GM13976 (cell line): ENCODE data around the gene ATP6V0A4.
"Not testable (repeated sequence)": the region's sequence is repeated elsewhere in the genome, so short reads cannot be mapped to it uniquely, and the experiment has no call there.

ENCODE experiments used
- DNase-seq: peaks from one replicate; pipeline ENCODE4 v3.0.0; 2012; ENCODE audit warnings: low spot score
- in situ Hi-C: fragments of 300-500 bp; cut with MboI; formaldehyde crosslinking; loops from one replicate; pipeline ENCODE4 v1.12.0; 2022; ENCODE audit warnings: low sequenced_read_pairs, mixed read lengths, inconsistent platforms; ENCODE audit not compliant: unreplicated experiment
- TF ChIP-seq, protein P1 (sequence below): IDR thresholded peaks from 2 replicates; pipeline ENCODE4 v1.5.1; 2012; ENCODE audit warnings: borderline replicate concordance, mild to moderate bottlenecking; ENCODE audit not compliant: insufficient read depth; ENCODE audit errors: extremely low read depth, missing control alignments, control extremely low read depth

Gene ATP6V0A4

GRCh38 chr7:138699661-138700060 is 98.3 kb downstream of the ATP6V0A4 start:
- in situ Hi-C loops = no loop called here
- TF ChIP-seq, protein P1, sequence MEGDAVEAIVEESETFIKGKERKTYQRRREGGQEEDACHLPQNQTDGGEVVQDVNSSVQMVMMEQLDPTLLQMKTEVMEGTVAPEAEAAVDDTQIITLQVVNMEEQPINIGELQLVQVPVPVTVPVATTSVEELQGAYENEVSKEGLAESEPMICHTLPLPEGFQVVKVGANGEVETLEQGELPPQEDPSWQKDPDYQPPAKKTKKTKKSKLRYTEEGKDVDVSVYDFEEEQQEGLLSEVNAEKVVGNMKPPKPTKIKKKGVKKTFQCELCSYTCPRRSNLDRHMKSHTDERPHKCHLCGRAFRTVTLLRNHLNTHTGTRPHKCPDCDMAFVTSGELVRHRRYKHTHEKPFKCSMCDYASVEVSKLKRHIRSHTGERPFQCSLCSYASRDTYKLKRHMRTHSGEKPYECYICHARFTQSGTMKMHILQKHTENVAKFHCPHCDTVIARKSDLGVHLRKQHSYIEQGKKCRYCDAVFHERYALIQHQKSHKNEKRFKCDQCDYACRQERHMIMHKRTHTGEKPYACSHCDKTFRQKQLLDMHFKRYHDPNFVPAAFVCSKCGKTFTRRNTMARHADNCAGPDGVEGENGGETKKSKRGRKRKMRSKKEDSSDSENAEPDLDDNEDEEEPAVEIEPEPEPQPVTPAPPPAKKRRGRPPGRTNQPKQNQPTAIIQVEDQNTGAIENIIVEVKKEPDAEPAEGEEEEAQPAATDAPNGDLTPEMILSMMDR = no peak
- no peak for DNase-seq

DNA sequence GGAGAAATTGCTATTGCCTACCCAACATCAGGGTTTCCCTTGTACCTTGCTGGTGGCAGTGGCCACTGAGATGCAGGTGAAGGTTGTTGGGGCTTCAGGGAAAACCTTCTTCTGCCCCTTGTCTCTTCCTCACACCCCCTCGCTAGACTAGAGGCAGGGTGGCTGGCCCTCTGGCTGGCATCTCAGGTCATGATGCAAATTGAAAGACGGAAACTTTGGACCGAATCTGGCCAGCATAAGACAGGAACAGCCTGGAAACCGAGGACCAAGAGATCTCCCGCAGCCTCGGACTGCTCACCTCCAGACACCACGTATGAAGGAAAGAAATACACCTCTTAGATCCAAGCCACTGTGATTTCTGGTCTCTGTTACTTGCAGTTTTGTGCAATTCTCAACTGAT is 99.7 kb downstream of the ATP6V0A4 start:
- TF ChIP-seq, protein P1 = no peak
- in situ Hi-C loops = no loop called here

GRCh38 chr7:138697535-138698182 is 100.3 kb downstream of the ATP6V0A4 start:
- TF ChIP-seq, protein P1 = no peak
- DNase-seq = no peak
- in situ Hi-C loops = no loop called here

More for the DNA sequence above, 99.7 kb downstream of the ATP6V0A4 start:
- DNase-seq = no peak

DNA sequence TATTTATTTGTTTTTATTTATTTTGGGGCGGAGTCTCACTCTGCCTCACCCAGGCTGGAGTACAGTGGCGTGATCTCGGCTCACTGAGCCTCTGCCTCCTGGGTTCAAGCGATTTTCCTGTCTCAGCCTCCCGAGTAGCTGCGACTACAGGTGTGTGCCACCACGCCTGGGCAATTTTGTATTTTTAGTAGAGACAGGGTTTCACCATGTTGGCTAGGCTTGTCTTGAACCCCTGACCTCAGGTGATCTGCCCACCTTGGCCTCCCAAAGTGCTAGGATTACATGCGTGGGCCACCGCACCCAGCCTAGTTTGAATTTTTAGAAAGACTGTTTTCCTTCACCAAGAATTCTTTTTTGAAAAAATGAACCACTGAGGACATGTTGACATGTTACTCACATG is 102.2 kb downstream of the ATP6V0A4 start:
- in situ Hi-C loops, DNase-seq: not testable (repeated sequence)

- TF ChIP-seq, protein P1 = no peak
- no peak for DNase-seq
- in situ Hi-C loops = no loop called here
Observed at GRCh38 chr7:138695106-138695505, 102.9 kb downstream of the ATP6V0A4 start.

DNA sequence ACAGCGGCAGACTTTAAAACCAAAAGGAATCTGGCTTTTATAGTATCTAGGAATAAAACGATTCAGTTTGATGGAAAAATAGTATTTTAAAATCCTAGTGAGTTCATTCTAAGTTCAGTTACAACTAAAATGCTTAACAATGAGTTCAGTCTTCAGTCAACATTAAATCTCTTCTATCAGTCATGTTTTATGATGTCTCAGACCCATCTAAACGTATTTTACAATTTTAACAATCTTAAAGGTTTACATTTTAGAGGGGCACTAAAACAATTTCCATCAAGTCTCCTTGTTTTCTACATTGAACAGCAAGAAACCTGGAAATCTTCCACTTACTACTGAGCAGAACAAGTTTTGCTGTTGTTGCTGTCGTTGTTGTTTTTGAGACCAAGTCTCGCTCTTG is 106.8 kb downstream of the ATP6V0A4 start:
- no peak for DNase-seq
- TF ChIP-seq, protein P1 = no peak
- in situ Hi-C loops = no loop called here

- DNase-seq = no peak
- in situ Hi-C loops = no loop called here
- TF ChIP-seq, protein P1 = no peak
Observed at GRCh38 chr7:138690495-138690894, 107.5 kb downstream of the ATP6V0A4 start.

GRCh38 chr7:138688037-138688436 is 110.0 kb downstream of the ATP6V0A4 start:
- DNase-seq, in situ Hi-C loops: not testable (repeated sequence)
